GM12872 (cell line): ENCODE results near the gene ACTR5.

Experiments
- CTCF ChIP-seq: IDR thresholded peaks from 3 replicates; pipeline ENCODE4 v1.5.1; 2011; ENCODE audit warnings: low read depth, mild to moderate bottlenecking, low read length, moderate library complexity; ENCODE audit not compliant: insufficient read depth

Gene ACTR5

GRCh38 chr20:38725931-38726803 is 22.1 kb upstream of the ACTR5 start:
- TF ChIP-seq CTCF: peak; percentile 66

GRCh38 chr20:38726804-38727606 is 21.3 kb upstream of the ACTR5 start:
- TF ChIP-seq CTCF: peak; percentile 43

GRCh38 chr20:38727607-38728190 is 20.6 kb upstream of the ACTR5 start:
- no peak for TF ChIP-seq CTCF

GRCh38 chr20:38728191-38728781 is 20.0 kb upstream of the ACTR5 start:
- TF ChIP-seq CTCF: no peak

GRCh38 chr20:38728911-38729642 is 19.2 kb upstream of the ACTR5 start:
- TF ChIP-seq CTCF: no peak

GRCh38 chr20:38729767-38730166 is 18.5 kb upstream of the ACTR5 start:
- no peak for TF ChIP-seq CTCF
